CD14-positive monocyte (primary cell): Measurements from ENCODE around the gene CELF2. TPM values are rescaled to one million over a fixed set of nuclear protein-coding genes. Genes with fewer than 3 reads are reported as not detected.

Experiments used
- DNase-seq, 3 donors: peaks; one replicate each; pipeline ENCODE4 v3.0.0-alpha.2; 2011 to 2022
- H2AFZ ChIP-seq: 2 replicates; pipeline ENCODE4 v1.6.0; 2012; ENCODE audit warnings: mild to moderate bottlenecking, low read depth, low read length, inconsistent platforms; ENCODE audit not compliant: insufficient read depth, poor library complexity, severe bottlenecking
- H3K27ac ChIP-seq, 2 donors: 1 replicate in 1 of 2; 2 replicates in 1 of 2; pipeline ENCODE4 v1.5.1; 2012 to 2013; ENCODE audit warnings: low read length in 2 of 2, control low read depth in 1 of 2, inconsistent platforms in 1 of 2, low read depth in 1 of 2, mild to moderate bottlenecking in 1 of 2
- H3K27me3 ChIP-seq, 2 donors: one replicate each; pipeline versions ENCODE4 v1.6.0 to v1.6.1; 2011 to 2013; ENCODE audit warnings: low read length in 2 of 2; ENCODE audit not compliant: control insufficient read depth in 2 of 2, insufficient read depth in 2 of 2
- H3K36me3 ChIP-seq, 2 donors: replicated peaks in 1 of 2; 1 replicate in 1 of 2; 2 replicates in 1 of 2; pipeline versions ENCODE4 v1.5.1 to v1.6.1; 2012 to 2013; ENCODE audit warnings: low read length in 2 of 2, control low read depth in 1 of 2, inconsistent platforms in 1 of 2, mild to moderate bottlenecking in 1 of 2; ENCODE audit not compliant: insufficient read depth in 2 of 2, control insufficient read depth in 1 of 2
- H3K4me1 ChIP-seq, 2 donors: 1 replicate in 1 of 2; 2 replicates in 1 of 2; pipeline versions ENCODE4 v1.5.1 to v1.6.1; 2012 to 2013; ENCODE audit warnings: low read length in 2 of 2, control low read depth in 1 of 2, inconsistent platforms in 1 of 2, mild to moderate bottlenecking in 1 of 2, moderate library complexity in 1 of 2; ENCODE audit not compliant: insufficient read depth in 2 of 2, control insufficient read depth in 1 of 2
- H3K4me2 ChIP-seq: replicated peaks from 2 replicates; pipeline ENCODE3; 2012; ENCODE audit warnings: low read length, moderate library complexity, mild to moderate bottlenecking; ENCODE audit not compliant: poor library complexity, severe bottlenecking; ENCODE audit errors: extremely low read depth
- H3K4me3 ChIP-seq, 3 experiments: fragments of 200-600 bp in 1 of 3; sonication (generic) in 1 of 3; replicated peaks in 1 of 3; 1 replicate in 2 of 3; 2 replicates in 1 of 3; pipeline ENCODE4 v1.5.1; 2011 to 2013; ENCODE audit warnings: low read length in 3 of 3, mild to moderate bottlenecking in 3 of 3, control low read depth in 2 of 3, low read depth in 2 of 3, inconsistent platforms in 1 of 3, moderate library complexity in 1 of 3
- H3K79me2 ChIP-seq: 2 replicates; pipeline ENCODE4 v1.6.0; 2012; ENCODE audit warnings: mild to moderate bottlenecking, control low read depth, inconsistent platforms, low read length, moderate library complexity; ENCODE audit not compliant: insufficient read depth
- H3K9ac ChIP-seq: 2 replicates; pipeline ENCODE4 v1.6.0; 2017; ENCODE audit warnings: low read length, mild to moderate bottlenecking; ENCODE audit not compliant: insufficient read depth, poor library complexity, severe bottlenecking
- H3K9me3 ChIP-seq, 2 donors: replicated peaks in 1 of 2; 1 replicate in 1 of 2; 2 replicates in 1 of 2; pipeline versions ENCODE4 v1.5.1 to v1.6.1; 2012 to 2013; ENCODE audit warnings: low read length in 2 of 2, control low read depth in 1 of 2; ENCODE audit not compliant: control insufficient read depth in 1 of 2, insufficient read depth in 1 of 2
- H4K20me1 ChIP-seq: 2 replicates; pipeline ENCODE4 v1.6.0; 2012; ENCODE audit warnings: mild to moderate bottlenecking, low read length, control low read depth, moderate library complexity; ENCODE audit not compliant: insufficient read depth
- H3K27ac Mint-ChIP-seq, 7 donors: one replicate each; pipeline ENCODE4 v1.8.0; 2020; ENCODE audit warnings: mild to moderate bottlenecking in 7 of 7, mixed read lengths in 7 of 7, moderate library complexity in 6 of 7, inconsistent platforms in 2 of 7
- H3K27me3 Mint-ChIP-seq, 3 donors: one replicate each; pipeline ENCODE4 v1.8.0; 2021 to 2022; ENCODE audit warnings: low read depth in 3 of 3, mild to moderate bottlenecking in 3 of 3, mixed read lengths in 3 of 3, moderate library complexity in 3 of 3, inconsistent platforms in 1 of 3
- H3K36me3 Mint-ChIP-seq, 2 donors: one replicate each; pipeline ENCODE4 v1.8.0; 2020; ENCODE audit warnings: mixed read lengths in 2 of 2, inconsistent platforms in 1 of 2, mild to moderate bottlenecking in 1 of 2
- H3K4me1 Mint-ChIP-seq: one replicate; pipeline ENCODE4 v1.8.0; 2020; ENCODE audit warnings: mild to moderate bottlenecking, mixed read lengths
- H3K4me3 Mint-ChIP-seq, 2 donors: one replicate each; pipeline ENCODE4 v1.8.0; 2020; ENCODE audit warnings: mild to moderate bottlenecking in 2 of 2, mixed read lengths in 2 of 2, moderate library complexity in 1 of 2
- H3K9me3 Mint-ChIP-seq, 7 donors: one replicate each; pipeline ENCODE4 v1.8.0; 2020 to 2022; ENCODE audit warnings: mixed read lengths in 7 of 7, mild to moderate bottlenecking in 6 of 7, moderate library complexity in 6 of 7, inconsistent platforms in 2 of 7
- WGBS: methylation state at CpG from one replicate; pipeline ENCODE4 v1.1.5; 2013; ENCODE audit warnings: missing lambda C conversion rate; ENCODE audit not compliant: insufficient coverage; 5-methylcytosine and 5-hydroxymethylcytosine counted together
- intact Hi-C, 2 donors: fragments of 100-400 bp; cut with micrococcal nuclease; formaldehyde crosslinking; loops; one replicate each; pipeline versions ENCODE4 v1.15.0 to v1.15.1; 2023
- polyA plus RNA-seq, 3 donors: library from polyadenylated mRNA; depleted of rRNA in 1 of 3; unstranded in 2 of 3; stranded (reverse) in 1 of 3; fragments of 300-500 nt in 2 of 3; fragments of >200 nt in 1 of 3; fragmentation: Illumina TruSeq in 2 of 3; gene quantifications; 1 replicate in 2 of 3; 2 replicates in 1 of 3; pipeline ENCODE4 v1.2.3, GENCODE V29; 2012 to 2021
- TF ChIP-seq, protein P1 (sequence below): fragments of 200-600 bp; IDR thresholded peaks from one replicate; pipeline ENCODE4 v1.8.0; 2022; ENCODE audit warnings: antibody characterized with exemption, mild to moderate bottlenecking

CELF2 gene
- polyA plus RNA-seq, 3 donors: 53.5 to 93.3 (median 80.5) TPM

DNA sequence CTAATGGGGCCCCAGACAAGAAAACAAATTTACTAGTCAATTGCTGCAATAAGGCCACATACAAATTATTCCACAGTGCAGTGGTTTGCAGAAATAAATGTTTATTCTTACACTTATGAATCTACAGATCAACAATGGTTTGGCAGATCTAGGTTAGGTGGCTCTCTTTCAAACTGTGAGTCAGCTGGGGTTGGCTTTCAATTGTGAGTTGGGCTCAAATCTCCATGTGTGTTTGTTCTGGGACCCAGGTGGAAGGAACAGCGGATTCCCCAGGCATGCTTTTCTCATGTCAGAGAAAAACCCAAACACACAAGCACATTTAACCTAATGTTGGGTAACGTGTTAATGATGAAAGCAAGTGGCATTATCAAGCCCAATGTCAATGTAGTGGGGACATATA is 25.6 kb upstream of the CELF2 start:
- H4K20me1 ChIP-seq: no peaks in the 10 kb centered on the region
- H3K79me2 ChIP-seq: no peaks in the 10 kb centered on the region
- intact Hi-C loops: no loop called here
- H3K9ac ChIP-seq: no peak overlapping the region
- no peaks in the 10 kb centered on the region for H3K4me1 ChIP-seq
- Mint-ChIP-seq H3K4me1 (no peaks in the 10 kb centered on the region), H3K27ac (no peak overlapping the region), H3K27me3 (peaks cover 0 to 3% (median under 1%) of the 10 kb centered on the region in 3 donors), H3K9me3 (peaks cover 0 to 2% (median 0%) of the 10 kb centered on the region in 7 donors), H3K36me3 (no peaks in the 10 kb centered on the region), H3K4me3 (no peak overlapping the region)
- no peak overlapping the region for H3K27ac ChIP-seq
- TF ChIP-seq, protein P1, sequence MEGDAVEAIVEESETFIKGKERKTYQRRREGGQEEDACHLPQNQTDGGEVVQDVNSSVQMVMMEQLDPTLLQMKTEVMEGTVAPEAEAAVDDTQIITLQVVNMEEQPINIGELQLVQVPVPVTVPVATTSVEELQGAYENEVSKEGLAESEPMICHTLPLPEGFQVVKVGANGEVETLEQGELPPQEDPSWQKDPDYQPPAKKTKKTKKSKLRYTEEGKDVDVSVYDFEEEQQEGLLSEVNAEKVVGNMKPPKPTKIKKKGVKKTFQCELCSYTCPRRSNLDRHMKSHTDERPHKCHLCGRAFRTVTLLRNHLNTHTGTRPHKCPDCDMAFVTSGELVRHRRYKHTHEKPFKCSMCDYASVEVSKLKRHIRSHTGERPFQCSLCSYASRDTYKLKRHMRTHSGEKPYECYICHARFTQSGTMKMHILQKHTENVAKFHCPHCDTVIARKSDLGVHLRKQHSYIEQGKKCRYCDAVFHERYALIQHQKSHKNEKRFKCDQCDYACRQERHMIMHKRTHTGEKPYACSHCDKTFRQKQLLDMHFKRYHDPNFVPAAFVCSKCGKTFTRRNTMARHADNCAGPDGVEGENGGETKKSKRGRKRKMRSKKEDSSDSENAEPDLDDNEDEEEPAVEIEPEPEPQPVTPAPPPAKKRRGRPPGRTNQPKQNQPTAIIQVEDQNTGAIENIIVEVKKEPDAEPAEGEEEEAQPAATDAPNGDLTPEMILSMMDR: no peak
- H3K36me3 ChIP-seq: no peaks in the 10 kb centered on the region
- H3K4me2 ChIP-seq: no peak overlapping the region
- H2AFZ ChIP-seq: no peak overlapping the region
- no CpG with 5 or more reads among the region's 2 CpGs for WGBS
- no peak for DNase-seq
- H3K4me3 ChIP-seq: no peak overlapping the region
- H3K27me3 ChIP-seq: no peaks in the 10 kb centered on the region
- no peaks in the 10 kb centered on the region for H3K9me3 ChIP-seq

DNA sequence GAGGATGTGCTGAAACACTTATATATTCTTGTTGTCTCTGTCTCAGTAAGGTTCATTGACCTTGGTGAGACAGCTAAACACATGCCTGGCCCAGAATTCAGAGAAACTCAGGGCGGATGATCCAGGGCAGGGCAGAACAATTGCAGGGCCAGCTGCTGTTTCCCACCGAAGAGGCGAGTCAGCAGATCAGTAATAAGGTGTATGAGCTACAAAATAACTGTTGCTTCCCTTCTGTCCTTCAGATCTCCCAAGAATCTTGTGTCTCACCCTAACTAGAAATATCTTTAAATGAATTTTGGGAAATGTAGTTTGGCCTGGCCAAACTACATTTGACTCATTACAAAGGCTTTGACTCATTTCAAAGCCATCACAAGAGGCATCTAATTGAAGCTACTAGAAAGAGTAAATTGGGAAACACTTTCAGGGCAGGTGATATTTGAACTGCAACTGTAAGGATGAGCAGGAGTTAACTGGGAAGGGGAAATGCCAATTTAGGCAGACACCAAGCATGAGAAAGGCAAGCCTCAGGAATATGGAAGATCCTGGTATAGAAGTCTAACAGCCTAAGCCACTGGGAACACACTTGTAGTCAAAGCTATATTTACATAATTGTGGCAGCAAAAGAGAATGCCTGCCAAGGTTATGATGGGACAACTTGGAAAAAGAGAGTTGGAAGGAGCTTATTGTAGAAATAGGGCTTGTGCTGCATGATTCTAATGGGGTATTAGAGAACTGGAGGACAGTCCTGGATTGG is 24.5 kb upstream of the CELF2 start:
- H3K27me3 ChIP-seq: no peaks in the 10 kb centered on the region
- H3K4me3 ChIP-seq: no peak overlapping the region
- Mint-ChIP-seq H3K4me1 (no peaks in the 10 kb centered on the region), H3K27me3 (peaks cover 0 to 3% (median 0%) of the 10 kb centered on the region in 3 donors), H3K4me3 (no peak overlapping the region), H3K36me3 (no peaks in the 10 kb centered on the region), H3K9me3 (peaks cover 0 to 2% (median 0%) of the 10 kb centered on the region in 7 donors), H3K27ac (no peak overlapping the region)
- H3K4me2 ChIP-seq: no peak overlapping the region
- DNase-seq: no peak
- intact Hi-C loops: no loop called here
- TF ChIP-seq, protein P1: no peak
- H3K27ac ChIP-seq: no peak overlapping the region
- H3K4me1 ChIP-seq: no peaks in the 10 kb centered on the region
- H3K9me3 ChIP-seq: no peaks in the 10 kb centered on the region
- H4K20me1 ChIP-seq: no peaks in the 10 kb centered on the region
- no peak overlapping the region for H3K9ac ChIP-seq
- H3K79me2 ChIP-seq: no peaks in the 10 kb centered on the region
- H2AFZ ChIP-seq: no peak overlapping the region
- H3K36me3 ChIP-seq: no peaks in the 10 kb centered on the region
- 100% methylated on average over 1 of the region's 3 CpGs for WGBS
